ENCODE measurements around the gene CKB. TPM values are rescaled to one million over a fixed set of nuclear protein-coding genes. Genes with fewer than 3 reads are reported as not detected.

CKB gene
- total RNA-seq, 1 experiment from 2014 or later: 611 TPM

GRCh38 chr14:103542605-103543088 is 20.0 kb upstream of the CKB start:
- Histone ChIP-seq H3K36me3 (ENCODE audit: control insufficient read depth, insufficient read depth, low read length) (no peaks in the 10 kb centered on the region), H3K9me3 (no peaks in the 10 kb centered on the region), H3K4me3 (ENCODE audit: low read depth, low read length) (no peak overlapping the region), H3K4me1 (peaks cover 6% of the 10 kb centered on the region), H3K27me3 (replicated peaks; ENCODE audit: control insufficient read depth, insufficient read depth, low read length) (no peaks in the 10 kb centered on the region)
- no peak for DNase-seq
- POLR2A ChIA-PET: no interaction called here
- Mint-ChIP-seq H3K27me3 (ENCODE audit: insufficient read depth, unreplicated experiment) (no peaks in the 10 kb centered on the region), H3K9me3 (ENCODE audit: unreplicated experiment) (no peaks in the 10 kb centered on the region), H3K4me3 (ENCODE audit: unreplicated experiment) (no peak overlapping the region), H3K27ac (ENCODE audit: unreplicated experiment) (no peak overlapping the region), H3K36me3 (ENCODE audit: insufficient read depth, unreplicated experiment) (peaks cover 11% of the 10 kb centered on the region), H3K4me1 (ENCODE audit: low read depth, unreplicated experiment) (no peaks in the 10 kb centered on the region)
- intact Hi-C loops (cut with micrococcal nuclease; ENCODE audit: unreplicated experiment): no loop called here
- CTCF ChIA-PET: interaction anchor here (2.7 kb wide), 1 partner anchor 24 kb away, joined by 13 read pairs; no protein-coding TSS in a partner anchor
- BruUV-seq (replicated peaks): no TSS peak
- TF ChIP-seq CTCF (IDR thresholded peaks at IDR 0.05; ENCODE audit: insufficient read depth in 1 of 2, low read depth in 1 of 2, low read length in 1 of 2, severe bottlenecking in 1 of 2, unreplicated experiment in 1 of 2): no peak

- H3K4me1 ChIP-seq: peaks cover 6% of the 10 kb centered on the region
- H3K4me1 Mint-ChIP-seq (ENCODE audit: low read depth, unreplicated experiment): no peaks in the 10 kb centered on the region
- H3K27me3 Mint-ChIP-seq (ENCODE audit: insufficient read depth, unreplicated experiment): no peaks in the 10 kb centered on the region
- no peaks in the 10 kb centered on the region for H3K36me3 ChIP-seq (ENCODE audit: control insufficient read depth, insufficient read depth, low read length)
- no TSS peak for BruUV-seq (replicated peaks)
- no peak overlapping the region for H3K27ac Mint-ChIP-seq (ENCODE audit: unreplicated experiment)
- no peak for DNase-seq
- no peak for TF ChIP-seq CTCF (IDR thresholded peaks at IDR 0.05; ENCODE audit: insufficient read depth in 1 of 2, low read depth in 1 of 2, low read length in 1 of 2, severe bottlenecking in 1 of 2, unreplicated experiment in 1 of 2)
- POLR2A ChIA-PET: no interaction called here
- H3K27me3 ChIP-seq (replicated peaks; ENCODE audit: control insufficient read depth, insufficient read depth, low read length): no peaks in the 10 kb centered on the region
- intact Hi-C loops (cut with micrococcal nuclease; ENCODE audit: unreplicated experiment): no loop called here
- no peak overlapping the region for H3K4me3 Mint-ChIP-seq (ENCODE audit: unreplicated experiment)
- no peak overlapping the region for H3K4me3 ChIP-seq (ENCODE audit: low read depth, low read length)
- CTCF ChIA-PET: interaction anchor here (2.7 kb wide), 1 partner anchor 23 kb away, joined by 13 read pairs; no protein-coding TSS in a partner anchor
- H3K9me3 ChIP-seq: no peaks in the 10 kb centered on the region
- no peaks in the 10 kb centered on the region for H3K9me3 Mint-ChIP-seq (ENCODE audit: unreplicated experiment)
- H3K36me3 Mint-ChIP-seq (ENCODE audit: insufficient read depth, unreplicated experiment): peaks cover 14% of the 10 kb centered on the region
These were observed 19.3 kb upstream of the CKB start for GRCh38 chr14:103541709-103542604.

- CTCF ChIA-PET: interaction anchor here (1.6 kb wide), 1 partner anchor 22 kb away, joined by 9 read pairs; no protein-coding TSS in a partner anchor
- peaks cover 6% of the 10 kb centered on the region for H3K4me1 ChIP-seq
- BruUV-seq (replicated peaks): no TSS peak
- intact Hi-C loops (cut with micrococcal nuclease; ENCODE audit: unreplicated experiment): no loop called here
- Mint-ChIP-seq H3K27ac (ENCODE audit: unreplicated experiment) (peak overlapping the region; percentile 42), H3K4me1 (ENCODE audit: low read depth, unreplicated experiment) (no peaks in the 10 kb centered on the region), H3K9me3 (ENCODE audit: unreplicated experiment) (no peaks in the 10 kb centered on the region), H3K36me3 (ENCODE audit: insufficient read depth, unreplicated experiment) (peaks cover 16% of the 10 kb centered on the region), H3K27me3 (ENCODE audit: insufficient read depth, unreplicated experiment) (no peaks in the 10 kb centered on the region), H3K4me3 (ENCODE audit: unreplicated experiment) (no peak overlapping the region)
- DNase-seq: no peak
- no peaks in the 10 kb centered on the region for H3K27me3 ChIP-seq (replicated peaks; ENCODE audit: control insufficient read depth, insufficient read depth, low read length)
- H3K4me3 ChIP-seq (ENCODE audit: low read depth, low read length): no peak overlapping the region
- H3K9me3 ChIP-seq: no peaks in the 10 kb centered on the region
- POLR2A ChIA-PET: no interaction called here
- TF ChIP-seq CTCF (IDR thresholded peaks at IDR 0.05; ENCODE audit: insufficient read depth in 1 of 2, low read depth in 1 of 2, low read length in 1 of 2, severe bottlenecking in 1 of 2, unreplicated experiment in 1 of 2): no peak
- no peaks in the 10 kb centered on the region for H3K36me3 ChIP-seq (ENCODE audit: control insufficient read depth, insufficient read depth, low read length)
These were observed 18.4 kb upstream of the CKB start for GRCh38 chr14:103540821-103541708.

Data from Caco-2 (cell line).